ENCODE results near the gene OBP2B.
A peak's percentile ranks its signal among the peaks of the same experiment; 100 is the strongest.
"Not testable (repeated sequence)": the region's sequence is repeated elsewhere in the genome, so short reads cannot be mapped to it uniquely, and the experiment has no call there.

OBP2B gene

GRCh38 chr9:133200631-133201030 lies 8.4 kb downstream of the OBP2B start:
- DNase-seq: no peak

GRCh38 chr9:133199648-133200321 lies 9.3 kb downstream of the OBP2B start:
- DNase-seq: no peak

- DNase-seq: no peak
Measured at GRCh38 chr9:133195029-133195428, 14.0 kb downstream of the OBP2B start.

- DNase-seq: no peak
Measured at GRCh38 chr9:133194597-133194996, 14.5 kb downstream of the OBP2B start.

- DNase-seq: no peak
Measured at GRCh38 chr9:133191989-133192388, 17.1 kb downstream of the OBP2B start.

DNA sequence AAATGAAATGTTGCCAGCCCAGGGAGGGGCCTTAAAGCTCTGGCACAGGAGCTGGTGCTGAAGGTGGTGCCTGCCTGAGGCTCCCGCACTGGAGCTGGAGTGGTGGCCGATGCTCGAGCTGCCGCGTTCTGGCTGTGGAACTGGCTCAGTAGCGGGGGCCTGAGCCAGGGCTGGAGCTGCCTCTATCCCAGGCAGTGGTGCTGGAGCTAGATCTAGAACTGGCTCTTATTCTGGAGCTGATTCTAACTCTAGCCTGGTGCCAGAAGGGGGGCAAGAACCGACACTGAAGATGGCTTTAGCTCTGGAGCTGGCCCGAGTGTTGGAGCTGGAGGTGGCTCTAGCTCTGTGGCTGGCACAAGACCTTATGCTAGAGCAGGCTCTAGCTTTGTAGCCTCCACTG lies 19.2 kb downstream of the OBP2B start:
- DNase-seq: no peak

DNA sequence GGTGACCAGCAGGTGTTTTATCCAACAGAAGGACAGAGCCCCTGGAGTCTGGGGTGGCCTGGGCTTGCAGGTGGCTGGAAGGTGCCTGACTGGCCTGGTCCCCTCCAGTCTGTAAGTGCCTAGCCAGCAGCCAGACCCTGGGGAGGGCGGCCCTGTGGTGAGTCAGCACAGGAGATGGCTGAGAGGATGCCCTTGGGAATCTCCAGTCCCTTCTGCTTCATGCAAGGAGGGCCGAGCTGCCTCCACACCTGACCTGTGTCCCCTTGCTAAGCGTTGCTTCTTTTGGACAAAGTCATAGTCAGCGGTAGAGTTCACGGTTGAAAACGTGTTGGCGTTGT lies 20.2 kb downstream of the OBP2B start:
- no peak for DNase-seq

DNA sequence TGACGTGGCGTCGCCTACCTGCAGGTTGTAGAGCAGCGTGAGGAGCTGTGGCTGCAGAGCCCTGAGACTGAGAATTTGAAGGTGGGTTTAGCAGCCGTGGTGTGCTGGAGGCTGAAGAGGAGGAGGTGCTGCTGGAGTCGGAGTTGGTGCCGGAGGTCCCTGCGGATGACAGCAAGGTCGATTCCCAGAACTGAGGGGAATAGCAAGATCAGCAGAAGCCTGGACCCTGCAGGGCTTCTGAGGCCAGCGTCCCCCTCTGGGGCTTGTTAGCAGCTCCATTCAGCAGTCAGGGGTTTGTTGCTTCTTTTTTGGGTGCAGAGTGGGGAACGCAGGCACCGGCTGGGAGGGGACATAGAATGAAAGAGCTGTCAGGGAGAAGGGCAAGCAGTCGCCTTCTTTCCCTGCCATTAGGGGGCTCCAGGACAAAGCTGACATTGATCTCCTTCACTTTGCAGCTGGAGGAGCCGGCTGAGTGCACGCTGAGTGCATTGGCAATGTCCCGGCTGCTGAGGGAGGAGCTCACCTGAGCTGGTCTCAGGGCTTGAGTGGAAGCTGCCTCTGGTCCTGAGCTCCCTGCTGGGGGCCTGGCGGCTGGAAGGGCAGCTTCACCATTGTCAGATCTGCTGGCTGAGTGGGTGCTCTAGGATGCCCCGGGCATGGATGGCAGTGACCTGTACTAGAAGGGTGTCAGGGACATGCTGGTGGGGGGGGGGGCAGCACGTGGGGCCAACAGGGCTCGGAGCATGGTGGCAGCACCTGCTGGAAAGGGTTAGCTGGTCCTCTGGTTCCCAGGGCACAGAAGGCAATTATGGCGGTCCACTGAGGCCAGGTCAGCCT lies 20.8 kb downstream of the OBP2B start:
- no peak for DNase-seq

GRCh38 chr9:133187561-133188005 lies 21.5 kb downstream of the OBP2B start:
- no peak for DNase-seq

- no peak for DNase-seq
Measured at GRCh38 chr9:133186736-133187135, 22.3 kb downstream of the OBP2B start.

GRCh38 chr9:133184971-133185370 lies 24.1 kb downstream of the OBP2B start:
- DNase-seq: peak; percentile 67

GRCh38 chr9:133182151-133182550 lies 26.9 kb downstream of the OBP2B start:
- DNase-seq: no peak

GRCh38 chr9:133181561-133181960 lies 27.5 kb downstream of the OBP2B start:
- no peak for DNase-seq

GRCh38 chr9:133180953-133181352 lies 28.1 kb downstream of the OBP2B start:
- DNase-seq: no peak

- DNase-seq: no peak
Measured at GRCh38 chr9:133173056-133173455, 36.0 kb downstream of the OBP2B start.

DNA sequence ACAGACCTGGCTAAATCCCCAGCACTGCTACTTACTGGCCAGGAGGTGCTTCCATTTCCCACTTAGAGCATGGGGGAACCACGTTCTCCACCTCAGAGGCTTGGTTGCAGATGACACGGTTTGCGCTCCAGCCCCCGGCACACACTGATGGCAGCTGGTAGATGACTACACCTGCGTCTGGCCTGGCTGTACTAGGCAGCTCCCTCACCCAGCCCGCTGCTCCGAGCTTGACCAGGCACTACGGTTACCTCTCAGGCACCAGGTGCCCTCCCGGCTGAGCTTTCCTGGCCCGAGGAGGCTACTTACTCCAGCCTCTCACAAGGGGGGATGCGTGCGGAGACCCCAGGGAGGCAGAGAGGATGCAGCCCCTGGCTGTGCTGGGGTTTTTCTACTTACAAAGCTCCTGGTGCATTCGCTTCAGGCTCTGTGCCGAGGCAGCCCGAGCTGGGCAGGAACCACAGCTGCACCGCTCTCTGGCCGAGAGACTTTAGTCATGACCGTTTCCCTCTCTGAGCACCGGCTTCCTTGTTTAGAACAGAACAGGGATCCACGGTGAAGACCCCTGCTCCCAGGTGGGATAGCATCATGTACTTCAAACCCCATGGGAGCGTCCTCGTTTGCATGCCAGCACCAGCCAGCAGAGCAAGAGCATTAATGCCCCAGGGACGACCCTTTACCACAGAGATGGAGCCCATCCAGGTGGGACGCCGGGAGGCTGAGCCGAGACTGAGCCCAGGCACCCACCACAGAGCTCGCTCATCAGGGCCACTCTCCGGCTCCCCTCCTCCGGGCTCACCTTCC lies 37.7 kb downstream of the OBP2B start:
- no peak for DNase-seq

DNA sequence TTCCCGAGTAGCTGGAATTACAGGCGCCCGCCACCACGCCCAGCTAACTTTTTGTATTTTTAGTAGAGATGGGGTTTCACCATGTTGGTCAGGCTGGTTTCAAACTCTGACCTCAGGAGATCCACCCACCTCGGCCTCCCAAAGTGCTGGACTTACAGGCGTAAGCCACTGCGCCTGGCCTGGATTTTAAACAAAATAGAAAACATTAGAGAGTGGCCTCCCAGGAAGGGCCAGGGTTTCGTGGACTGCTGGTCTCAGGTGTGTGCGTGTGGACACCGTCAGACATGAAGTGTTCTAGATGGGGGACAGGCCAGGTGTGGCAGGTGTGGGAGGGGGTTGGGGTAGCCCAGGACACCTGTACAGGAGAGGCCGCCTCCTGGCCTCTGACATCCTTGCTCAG lies 38.3 kb downstream of the OBP2B start:
- no peak for DNase-seq

DNA sequence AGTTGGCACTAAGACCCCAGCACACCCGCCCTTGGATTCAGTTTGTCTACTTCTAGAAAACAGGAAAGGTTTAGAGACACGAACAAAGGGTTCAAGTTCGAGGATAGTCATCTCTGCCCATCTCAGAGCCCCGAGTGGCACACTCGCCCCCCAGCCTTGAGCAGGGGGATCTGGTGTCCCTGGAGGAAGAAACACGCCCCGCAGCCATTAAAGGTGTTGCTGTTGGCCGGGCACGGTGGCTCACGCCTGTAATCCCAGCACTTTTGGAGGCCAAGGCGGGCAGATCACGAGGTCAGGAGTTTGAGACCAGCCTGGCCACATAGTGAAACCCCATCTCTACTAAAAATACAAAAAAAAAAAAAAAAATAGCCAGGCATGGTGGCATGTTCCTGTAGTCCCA lies 39.4 kb downstream of the OBP2B start:
- not testable (repeated sequence) for DNase-seq

DNA sequence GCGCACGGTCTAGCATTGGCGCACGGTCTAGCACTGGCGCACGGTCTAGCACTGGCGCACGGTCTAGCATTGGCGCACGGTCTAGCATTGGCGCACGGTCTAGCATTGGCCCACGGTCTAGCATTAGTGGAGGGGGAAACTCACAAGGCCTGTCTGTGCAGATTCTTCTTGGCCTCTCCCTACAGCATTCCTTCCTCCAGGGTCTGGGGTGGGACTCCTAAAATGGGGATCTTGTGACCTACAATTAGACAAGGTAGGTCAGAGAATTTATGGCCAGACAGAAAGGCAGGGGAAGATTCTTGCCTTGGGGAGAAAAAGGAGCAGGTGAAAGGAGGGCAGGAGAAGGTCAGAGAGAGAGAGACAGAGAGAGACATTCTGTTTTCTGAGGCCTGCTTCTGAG lies 39.9 kb downstream of the OBP2B start:
- no peak for DNase-seq

GRCh38 chr9:133168432-133168831 lies 40.6 kb downstream of the OBP2B start:
- no peak for DNase-seq

DNA sequence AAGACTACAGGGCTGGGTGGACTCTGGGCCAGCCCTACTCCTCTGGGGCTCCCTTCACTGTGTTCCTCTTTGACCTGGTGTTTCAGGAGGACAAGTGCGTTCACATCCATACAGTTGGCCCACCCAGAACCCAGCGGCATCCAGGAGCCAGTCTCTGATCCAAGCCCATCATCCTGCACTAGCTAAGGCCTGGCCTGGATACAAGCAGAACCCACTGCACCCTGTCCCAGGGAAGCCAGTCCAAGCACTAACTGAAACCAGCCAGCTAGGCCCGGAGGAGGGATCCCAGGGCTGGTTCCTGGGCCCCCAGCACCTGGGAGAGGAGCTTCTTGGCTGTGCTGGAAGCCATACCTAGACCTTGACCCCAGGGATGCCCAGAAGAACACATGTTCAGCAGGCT lies 41.3 kb downstream of the OBP2B start:
- DNase-seq: no peak

DNA sequence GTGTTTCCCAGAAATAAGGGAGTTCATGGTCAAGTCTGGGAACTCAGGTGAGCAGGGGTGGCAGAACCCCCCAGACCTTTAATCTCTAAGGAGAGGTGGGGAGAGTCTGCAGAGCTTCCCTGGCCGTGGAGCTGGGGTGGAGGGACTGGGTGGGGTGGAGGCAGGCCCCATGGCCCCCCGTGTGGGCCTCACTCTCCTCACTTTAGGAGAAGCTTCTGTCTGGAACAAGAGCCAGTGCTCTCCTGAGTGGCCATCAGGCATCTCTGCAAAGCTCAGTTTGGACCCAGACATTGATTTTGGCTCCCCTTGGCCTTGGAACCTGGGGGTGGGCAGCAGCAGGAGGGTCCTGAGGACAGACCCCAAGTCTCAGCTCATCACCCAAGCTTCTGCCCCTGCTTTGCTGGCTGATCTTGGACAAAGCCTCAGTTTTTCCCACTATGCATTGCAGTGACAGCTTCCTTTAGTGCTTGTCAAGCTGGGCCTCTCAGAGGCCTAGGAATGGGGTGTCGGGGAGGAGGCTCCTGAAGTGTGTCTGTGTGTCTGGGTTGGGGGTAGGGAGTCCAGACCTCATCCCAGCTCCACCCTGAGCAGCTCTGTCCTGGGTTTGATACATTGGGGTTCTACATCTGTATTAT lies 41.8 kb downstream of the OBP2B start:
- no peak for DNase-seq

DNA sequence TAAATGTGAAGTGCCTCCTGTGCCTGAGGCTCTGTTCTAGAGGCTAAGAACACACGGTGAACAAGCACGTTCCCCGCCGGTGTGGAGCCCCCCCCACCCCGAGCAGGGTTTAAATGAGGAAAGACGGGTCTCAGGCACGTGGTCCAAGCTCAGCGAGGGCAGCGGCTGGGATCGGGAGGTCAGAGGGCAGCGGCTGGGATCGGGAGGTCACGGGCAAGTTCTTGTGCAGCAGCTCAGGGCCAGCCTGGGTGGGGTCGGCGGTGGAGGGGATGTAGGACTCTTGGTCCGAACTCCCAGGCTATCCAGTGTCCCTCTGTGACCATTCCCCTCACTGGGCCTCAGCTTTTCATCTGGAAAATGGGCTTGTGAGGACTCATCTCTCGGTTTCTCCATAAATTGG lies 42.7 kb downstream of the OBP2B start:
- no peak for DNase-seq

GRCh38 chr9:133165452-133165730 lies 43.7 kb downstream of the OBP2B start:
- no peak for DNase-seq

Measured in GDM1 (cell line).